ENCODE results near the gene ADARB2. TPM values are rescaled to one million over a fixed set of nuclear protein-coding genes. Genes with fewer than 3 reads are reported as not detected.
A peak's percentile ranks its signal among the peaks of the same experiment; 100 is the strongest.
"Not testable (repeated sequence)": the region's sequence is repeated elsewhere in the genome, so short reads cannot be mapped to it uniquely, and the experiment has no call there.

Gene ADARB2
- total RNA-seq, 1 donor from 2014 or later: 1.2 TPM

GRCh38 chr10:1776127-1776662 is 38.9 kb upstream of the ADARB2 start:
- DNase-seq (no peak), ATAC-seq (no peak)
- TF ChIP-seq, protein P1, sequence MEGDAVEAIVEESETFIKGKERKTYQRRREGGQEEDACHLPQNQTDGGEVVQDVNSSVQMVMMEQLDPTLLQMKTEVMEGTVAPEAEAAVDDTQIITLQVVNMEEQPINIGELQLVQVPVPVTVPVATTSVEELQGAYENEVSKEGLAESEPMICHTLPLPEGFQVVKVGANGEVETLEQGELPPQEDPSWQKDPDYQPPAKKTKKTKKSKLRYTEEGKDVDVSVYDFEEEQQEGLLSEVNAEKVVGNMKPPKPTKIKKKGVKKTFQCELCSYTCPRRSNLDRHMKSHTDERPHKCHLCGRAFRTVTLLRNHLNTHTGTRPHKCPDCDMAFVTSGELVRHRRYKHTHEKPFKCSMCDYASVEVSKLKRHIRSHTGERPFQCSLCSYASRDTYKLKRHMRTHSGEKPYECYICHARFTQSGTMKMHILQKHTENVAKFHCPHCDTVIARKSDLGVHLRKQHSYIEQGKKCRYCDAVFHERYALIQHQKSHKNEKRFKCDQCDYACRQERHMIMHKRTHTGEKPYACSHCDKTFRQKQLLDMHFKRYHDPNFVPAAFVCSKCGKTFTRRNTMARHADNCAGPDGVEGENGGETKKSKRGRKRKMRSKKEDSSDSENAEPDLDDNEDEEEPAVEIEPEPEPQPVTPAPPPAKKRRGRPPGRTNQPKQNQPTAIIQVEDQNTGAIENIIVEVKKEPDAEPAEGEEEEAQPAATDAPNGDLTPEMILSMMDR (IDR thresholded peaks at IDR 0.05): no peak
- Histone ChIP-seq H3K9me3 (no peaks in the 10 kb centered on the region), H3K36me3 (no peaks in the 10 kb centered on the region), H3K4me1 (no peaks in the 10 kb centered on the region), H3K27me3 (no peaks in the 10 kb centered on the region), H3K4me3 (no peak overlapping the region), H3K27ac (no peak overlapping the region)
- intact Hi-C loops (cut with DNase I): no loop called here

DNA sequence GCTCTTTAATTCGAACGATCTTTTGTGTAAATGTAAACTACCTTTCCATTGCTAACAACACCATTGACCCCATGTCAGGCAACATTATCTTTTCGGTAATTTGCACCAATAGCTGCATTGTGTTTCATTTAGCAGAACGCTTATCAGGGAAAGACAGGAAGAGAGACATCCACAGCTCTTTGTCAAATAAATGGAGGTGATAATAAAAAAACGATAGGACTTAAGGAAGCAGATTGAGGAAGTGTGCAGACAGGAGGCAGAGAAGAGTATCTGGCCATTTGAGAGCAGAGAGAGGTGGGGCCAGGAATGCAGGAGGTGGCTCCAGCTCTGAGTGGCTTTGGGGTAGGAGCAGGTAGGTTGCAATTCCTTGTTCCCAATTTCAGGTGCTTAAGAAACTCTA is 37.5 kb upstream of the ADARB2 start:
- Histone ChIP-seq H3K27ac (no peak overlapping the region), H3K36me3 (no peaks in the 10 kb centered on the region), H3K4me3 (no peak overlapping the region), H3K4me1 (no peaks in the 10 kb centered on the region), H3K9me3 (no peaks in the 10 kb centered on the region), H3K27me3 (no peaks in the 10 kb centered on the region)
- ATAC-seq (no peak), DNase-seq (no peak)
- intact Hi-C loops (cut with DNase I): no loop called here
- TF ChIP-seq, protein P1 (IDR thresholded peaks at IDR 0.05): no peak

- H3K27ac ChIP-seq; H3K4me3 ChIP-seq; H3K27me3 ChIP-seq; DNase-seq; ATAC-seq; intact Hi-C loops (cut with DNase I); H3K36me3 ChIP-seq; H3K4me1 ChIP-seq; H3K9me3 ChIP-seq: not testable (repeated sequence)
These were observed 35.9 kb upstream of the ADARB2 start for GRCh38 chr10:1773204-1773603.

DNA sequence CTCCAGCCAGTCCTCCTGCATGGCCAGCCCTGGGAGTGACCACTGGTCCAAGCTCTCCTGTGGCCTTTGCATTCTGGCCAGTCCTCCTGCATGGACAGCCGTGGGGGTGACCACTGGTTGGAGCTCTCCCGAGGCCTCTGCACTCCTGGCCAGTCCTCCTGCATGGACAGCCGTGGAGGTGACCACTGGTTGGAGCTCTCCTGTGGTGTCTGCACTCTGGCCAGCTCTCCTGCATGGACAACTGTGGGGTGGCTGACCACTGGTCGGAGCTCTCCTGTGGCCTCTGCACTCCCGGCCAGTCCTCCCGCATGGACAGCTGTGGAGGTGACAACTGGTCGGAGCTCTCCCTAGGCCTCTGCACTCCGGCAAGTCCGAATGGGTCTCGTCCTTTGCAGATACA is 28.7 kb upstream of the ADARB2 start:
- no peak overlapping the region for H3K4me3 ChIP-seq
- TF ChIP-seq, protein P1 (IDR thresholded peaks at IDR 0.05): no peak
- no peak for DNase-seq
- ATAC-seq: peak; percentile 53
- intact Hi-C loops (cut with DNase I): no loop called here
- no peaks in the 10 kb centered on the region for H3K9me3 ChIP-seq
- no peak overlapping the region for H3K27ac ChIP-seq
- no peaks in the 10 kb centered on the region for H3K4me1 ChIP-seq
- no peaks in the 10 kb centered on the region for H3K36me3 ChIP-seq
- H3K27me3 ChIP-seq: no peaks in the 10 kb centered on the region

GRCh38 chr10:1762076-1762475 is 24.8 kb upstream of the ADARB2 start:
- ATAC-seq (no peak), DNase-seq (no peak)
- Histone ChIP-seq H3K27ac (no peak overlapping the region), H3K4me3 (no peak overlapping the region), H3K4me1 (no peaks in the 10 kb centered on the region), H3K36me3 (no peaks in the 10 kb centered on the region), H3K27me3 (no peaks in the 10 kb centered on the region), H3K9me3 (no peaks in the 10 kb centered on the region)
- intact Hi-C loops (cut with DNase I): no loop called here
- TF ChIP-seq, protein P1 (IDR thresholded peaks at IDR 0.05): no peak

DNA sequence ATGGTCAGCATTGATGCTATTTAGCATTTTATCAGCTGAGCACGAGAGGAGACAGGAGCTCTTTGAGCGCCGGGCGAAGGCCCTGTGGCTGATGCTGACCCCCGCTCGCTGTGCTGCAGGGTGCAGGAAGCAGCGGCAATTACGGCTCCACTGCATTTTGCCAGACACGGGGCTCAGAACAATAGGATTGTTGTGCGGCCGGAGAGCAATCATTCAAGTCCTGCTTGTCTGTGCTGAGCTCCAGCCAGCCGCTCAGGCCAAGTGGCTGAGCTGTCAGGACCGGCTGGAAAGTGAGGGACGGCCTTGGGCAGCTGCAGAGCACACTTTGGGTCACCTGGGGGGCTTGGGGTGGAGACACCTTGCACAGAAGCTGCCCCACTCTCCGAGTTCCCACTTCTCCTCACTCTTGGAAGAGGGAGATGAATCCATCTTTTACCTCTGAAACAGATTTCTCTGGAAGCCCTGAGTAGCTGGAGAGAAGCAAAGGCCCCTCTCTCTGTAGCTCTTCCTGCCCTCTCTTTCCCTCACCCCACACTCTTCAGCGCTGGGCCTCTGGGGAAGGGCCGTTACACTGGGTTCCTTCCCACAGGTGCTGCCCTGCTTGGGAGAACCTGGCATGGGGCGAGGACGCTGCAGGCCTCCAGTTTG is 17.3 kb upstream of the ADARB2 start:
- intact Hi-C loops (cut with DNase I): no loop called here
- peaks cover 10% of the 10 kb centered on the region for H3K9me3 ChIP-seq
- no peak overlapping the region for H3K4me3 ChIP-seq

More for the DNA sequence above, 17.3 kb upstream of the ADARB2 start:
- TF ChIP-seq, protein P1 (IDR thresholded peaks at IDR 0.05): no peak
- H3K4me1 ChIP-seq: no peaks in the 10 kb centered on the region
- no peaks in the 10 kb centered on the region for H3K36me3 ChIP-seq
- no peak for ATAC-seq
- H3K27ac ChIP-seq: no peak overlapping the region
- DNase-seq: no peak
- no peaks in the 10 kb centered on the region for H3K27me3 ChIP-seq
